ENCODE measurements around the gene TOP1.
A peak's percentile ranks its signal among the peaks of the same experiment; 100 is the strongest.

The TOP1 gene

DNA sequence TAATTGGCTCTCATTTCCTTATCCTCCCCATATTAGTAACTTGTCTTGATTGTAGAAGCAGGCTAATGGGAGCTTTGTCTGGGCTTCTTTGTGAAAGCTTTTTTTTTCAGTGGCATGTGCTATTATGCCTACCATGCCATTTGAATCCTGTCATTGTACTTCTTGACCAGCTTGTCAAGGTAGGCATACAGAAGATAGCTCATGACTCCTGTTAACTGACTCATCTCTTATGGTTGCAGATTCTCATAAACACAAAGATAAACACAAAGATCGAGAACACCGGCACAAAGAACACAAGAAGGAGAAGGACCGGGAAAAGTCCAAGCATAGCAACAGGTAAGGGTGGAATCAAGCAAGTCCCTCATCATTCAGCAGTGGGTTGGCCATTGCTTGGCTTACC lies 32.5 kb downstream of the TOP1 start:
- DNase-seq = no peak

DNA sequence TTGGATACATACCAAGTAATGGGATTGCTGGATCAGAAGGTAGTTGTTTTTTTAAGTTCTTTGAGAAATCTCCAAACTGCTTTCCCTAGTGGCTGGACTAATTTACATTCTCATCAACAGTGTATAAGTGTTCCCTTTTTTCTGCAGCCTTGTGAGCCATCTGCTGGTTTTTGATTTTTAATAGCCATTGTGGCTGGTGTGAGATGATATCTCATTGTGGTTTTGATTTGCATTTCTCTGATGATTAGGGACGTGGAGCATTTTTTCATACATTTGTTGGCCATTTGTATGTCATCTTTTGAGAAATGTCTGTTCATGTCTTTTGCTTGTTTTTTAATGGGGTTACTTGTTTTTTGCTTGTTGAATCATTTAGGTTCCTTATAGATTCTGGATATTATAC lies 34.8 kb downstream of the TOP1 start:
- no peak for DNase-seq

DNA sequence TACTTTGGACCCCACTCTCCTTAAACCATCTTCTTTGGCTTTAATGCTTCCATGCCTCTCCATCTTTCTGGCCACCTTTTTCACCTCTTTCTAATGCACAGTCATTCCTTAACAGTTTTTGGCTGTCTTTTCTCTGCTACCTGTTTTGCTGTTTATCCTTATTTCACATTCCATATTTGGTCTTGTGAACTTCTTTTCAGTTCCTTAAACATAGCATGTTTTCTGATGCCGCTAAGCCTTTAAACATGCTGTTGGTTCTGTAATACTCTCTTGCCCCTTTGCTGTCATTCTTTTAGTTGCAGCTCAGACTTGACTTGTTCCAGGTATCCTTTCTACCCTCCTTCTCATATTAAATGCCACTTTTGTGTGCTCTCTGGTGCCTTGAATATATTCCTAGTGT lies 35.8 kb downstream of the TOP1 start:
- DNase-seq = no peak

DNA sequence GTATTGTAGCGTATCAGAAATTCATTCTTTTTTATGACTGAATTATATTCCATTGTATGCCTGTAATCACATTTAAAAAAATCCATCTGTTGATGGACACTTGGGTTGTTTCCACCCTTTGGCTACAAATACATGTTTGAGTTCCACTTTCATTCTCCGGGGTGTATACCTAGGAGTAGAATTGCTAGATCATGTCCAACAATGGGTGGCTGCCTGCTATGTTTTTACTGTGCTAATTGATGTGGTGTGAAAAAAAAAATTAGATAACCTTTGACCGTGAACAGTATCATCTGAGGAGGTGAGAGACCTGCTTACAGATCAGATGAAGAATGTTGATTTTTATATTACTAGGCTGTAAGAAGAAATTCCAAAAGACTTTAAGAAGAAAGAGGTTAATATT lies 37.1 kb downstream of the TOP1 start:
- no peak for DNase-seq

DNA sequence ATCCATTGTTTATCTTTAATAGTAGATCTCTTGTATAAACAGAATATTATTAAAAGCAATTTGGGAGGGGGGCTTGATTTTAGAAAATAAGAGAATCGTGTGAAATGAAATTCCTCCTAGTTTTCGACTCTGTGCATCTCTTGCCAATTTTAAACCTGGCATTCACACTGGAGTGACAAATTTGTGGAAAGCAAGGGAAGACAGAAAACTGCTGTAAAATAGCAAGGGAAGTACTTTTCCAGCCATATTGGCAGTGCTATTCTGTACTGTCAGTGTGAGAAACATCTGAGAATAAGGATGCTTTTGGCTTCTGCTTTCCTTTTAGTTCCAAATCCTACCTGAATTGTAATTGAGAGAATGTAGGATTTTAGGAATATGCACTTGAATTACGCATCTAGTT lies 40.2 kb downstream of the TOP1 start:
- DNase-seq = no peak

DNA sequence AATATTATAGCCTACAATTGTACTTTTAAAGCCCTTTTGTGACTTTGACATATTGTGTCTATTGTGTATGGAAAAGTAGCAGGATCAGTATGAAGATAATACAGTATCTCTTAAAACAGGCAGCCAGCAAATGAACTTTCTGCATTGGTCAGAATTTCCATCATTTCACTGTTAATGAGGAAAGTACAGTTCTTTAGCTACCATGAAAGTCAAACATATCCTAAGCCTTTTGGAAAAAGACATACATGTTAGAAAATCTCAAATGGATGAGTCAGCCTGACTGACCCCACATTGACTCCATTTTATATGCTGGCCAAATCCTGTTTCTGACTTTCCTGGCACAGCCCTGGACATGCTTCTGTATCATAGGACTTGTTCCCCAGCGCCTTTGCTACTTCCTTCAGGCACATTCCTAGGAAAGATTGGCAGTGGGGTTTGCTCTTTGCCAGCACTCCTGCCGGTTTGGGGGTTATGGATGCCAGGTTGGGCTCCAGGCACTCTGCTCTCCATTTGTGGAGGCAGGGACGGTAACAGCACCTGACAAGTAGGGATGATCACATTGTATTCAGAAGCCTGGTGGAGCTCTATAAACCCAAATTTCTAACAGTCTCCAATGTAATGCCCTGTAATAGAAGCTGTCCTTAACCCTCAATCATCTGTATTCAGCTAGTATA lies 43.7 kb downstream of the TOP1 start:
- no peak for DNase-seq

DNA sequence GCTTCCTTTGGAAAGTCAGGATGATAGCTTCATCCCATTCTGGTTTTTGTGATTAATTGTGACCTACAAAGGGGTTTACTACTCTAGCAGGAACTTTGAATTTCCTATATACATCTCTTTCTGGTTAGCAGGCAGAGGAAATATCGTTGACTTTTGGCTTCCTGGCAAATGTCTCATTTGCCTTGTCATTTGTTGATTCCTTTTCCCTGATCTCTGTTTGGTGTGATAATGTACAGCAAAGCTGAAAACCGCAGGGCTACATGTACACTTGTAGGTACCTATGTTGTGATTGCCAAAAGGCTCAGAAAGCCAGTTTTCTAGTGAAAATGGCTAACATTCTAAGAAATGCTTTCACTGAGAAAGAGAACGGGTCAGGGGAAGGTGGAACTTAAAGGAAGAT lies 44.3 kb downstream of the TOP1 start:
- DNase-seq = no peak

DNA sequence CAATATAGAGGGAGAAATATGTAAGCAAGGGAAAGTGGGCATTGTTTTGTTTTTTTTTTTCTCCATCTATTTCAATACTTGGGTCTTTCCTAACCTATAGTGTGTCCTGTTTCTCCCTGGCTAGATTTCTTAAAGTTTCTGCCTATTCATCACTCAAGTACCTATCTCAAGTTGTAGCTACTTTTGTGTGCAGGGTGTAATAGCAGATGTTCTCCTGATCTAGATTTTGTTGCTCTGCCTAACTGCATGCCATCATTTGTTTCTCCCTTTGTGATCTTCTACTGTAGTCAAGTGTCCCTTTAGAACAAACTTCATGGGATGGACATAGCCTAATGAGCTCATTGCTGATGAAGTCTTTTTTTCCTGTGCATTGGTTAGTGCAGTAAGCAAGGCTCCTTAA lies 45.8 kb downstream of the TOP1 start:
- no peak for DNase-seq

DNA sequence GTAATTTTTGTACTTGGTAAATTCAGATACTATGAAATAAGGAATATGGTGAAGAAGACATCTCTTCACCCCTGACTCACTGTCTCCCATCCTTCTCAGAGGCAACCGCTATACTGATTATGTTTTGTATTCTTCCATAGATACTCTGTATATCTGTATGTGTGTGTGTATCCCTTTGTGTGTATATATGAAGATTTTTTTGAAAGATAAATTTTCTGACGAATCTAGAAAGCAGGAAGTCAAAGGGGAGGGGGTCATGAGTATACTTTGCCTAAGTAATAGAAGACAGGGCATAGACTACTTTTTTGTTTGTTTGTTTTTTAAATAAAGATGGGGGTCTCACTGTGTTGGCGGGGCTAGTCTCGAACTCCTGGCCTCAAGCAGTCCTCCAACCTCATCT lies 48.2 kb downstream of the TOP1 start:
- no peak for DNase-seq

DNA sequence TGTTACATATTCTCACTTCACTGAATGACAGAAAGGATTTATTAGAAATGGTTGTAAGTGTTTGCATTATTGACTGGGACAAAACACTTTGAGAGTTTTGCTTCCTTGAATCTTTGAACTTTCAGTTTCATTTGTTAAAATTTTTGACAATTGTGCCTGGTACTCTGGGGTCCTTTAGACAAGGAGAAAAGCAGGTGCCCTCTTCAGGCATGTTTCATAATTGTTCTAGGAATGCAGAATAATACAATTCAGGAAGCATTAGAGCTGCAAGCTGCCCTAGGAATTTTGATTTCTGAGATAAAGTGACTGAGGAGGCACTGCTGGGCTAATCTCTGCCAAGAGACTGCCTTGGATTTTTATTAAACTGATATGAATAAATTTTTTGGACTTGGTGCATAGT lies 49.7 kb downstream of the TOP1 start:
- no peak for DNase-seq

DNA sequence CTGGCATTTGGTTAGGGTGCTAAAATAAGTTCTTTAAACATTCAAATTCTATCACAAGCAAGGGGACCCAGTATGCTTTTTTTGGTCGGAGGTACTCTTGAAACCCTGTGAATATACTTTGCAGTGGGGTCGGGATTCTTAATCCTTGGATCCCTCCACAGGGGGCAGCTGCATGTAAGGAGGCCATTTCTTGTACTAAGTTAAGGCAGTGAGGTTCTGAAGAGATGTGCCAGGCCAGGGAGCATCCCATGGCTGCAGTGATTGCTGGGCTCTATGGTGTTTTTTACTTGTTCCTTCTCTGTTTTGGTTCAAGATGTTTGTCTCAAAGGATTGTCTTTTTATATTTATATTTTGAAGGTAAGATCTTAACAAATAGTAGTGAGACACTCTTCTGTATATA lies 50.4 kb downstream of the TOP1 start:
- no peak for DNase-seq

DNA sequence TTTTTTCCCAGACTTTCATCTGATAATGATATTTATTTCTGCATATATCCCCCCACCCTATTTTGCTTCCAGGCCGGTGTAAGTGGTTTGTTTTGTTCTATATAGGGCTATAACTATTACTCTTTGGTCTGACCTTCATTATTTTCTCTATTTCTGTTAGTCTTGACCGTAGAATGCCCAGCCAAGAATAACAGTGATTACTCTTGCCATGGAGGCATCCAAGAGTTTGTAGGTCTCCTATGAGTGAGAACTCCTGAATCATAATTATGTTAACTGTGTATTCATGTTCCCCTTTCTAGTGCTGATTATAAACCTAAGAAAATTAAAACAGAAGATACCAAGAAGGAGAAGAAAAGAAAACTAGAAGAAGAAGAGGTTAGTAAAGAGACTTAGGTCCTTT lies 52.2 kb downstream of the TOP1 start:
- DNase-seq = no peak

DNA sequence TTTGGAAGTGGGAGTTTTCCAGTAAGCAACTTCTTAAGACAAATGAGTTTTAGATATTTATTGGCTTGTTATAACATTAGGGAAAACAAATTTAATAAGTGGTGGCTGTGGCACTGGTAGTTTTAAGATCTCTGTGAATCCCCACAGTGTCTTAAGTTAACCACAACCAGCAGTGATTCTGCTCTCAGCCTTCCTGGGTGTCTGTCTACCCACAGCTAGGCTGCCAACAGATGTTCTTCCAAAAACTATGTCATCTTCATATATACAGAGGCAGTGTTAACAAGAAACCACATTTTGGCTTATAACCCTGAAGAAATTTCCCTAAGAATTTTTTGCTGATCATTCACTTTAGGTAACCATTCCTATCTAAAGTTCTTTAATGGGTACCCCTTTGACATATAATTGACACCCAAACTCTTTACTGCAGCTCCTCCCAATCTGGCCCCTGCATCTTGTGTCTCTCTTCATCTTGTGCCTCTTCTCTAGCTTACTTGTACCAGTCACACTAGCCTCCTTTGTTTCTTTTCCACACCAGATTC lies 52.7 kb downstream of the TOP1 start:
- DNase-seq = no peak

DNA sequence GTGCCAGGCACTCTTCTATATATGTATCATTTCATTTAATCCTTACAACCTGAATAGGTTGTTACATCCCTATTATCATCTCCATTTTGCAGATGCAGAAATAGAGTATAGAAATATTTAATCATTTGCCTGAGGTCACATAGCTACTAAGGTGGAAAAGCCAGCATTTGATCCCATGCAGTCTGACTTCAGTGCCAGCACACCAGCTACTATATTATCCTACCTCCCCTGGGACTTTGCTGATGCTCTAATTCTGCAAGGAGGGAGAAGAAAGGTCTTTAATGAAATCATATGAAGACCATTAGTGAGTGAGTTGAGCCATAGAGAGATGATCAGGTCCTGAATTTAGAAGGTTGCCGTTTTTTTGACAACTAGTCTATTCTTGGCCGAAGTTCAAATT lies 53.7 kb downstream of the TOP1 start:
- no peak for DNase-seq

DNA sequence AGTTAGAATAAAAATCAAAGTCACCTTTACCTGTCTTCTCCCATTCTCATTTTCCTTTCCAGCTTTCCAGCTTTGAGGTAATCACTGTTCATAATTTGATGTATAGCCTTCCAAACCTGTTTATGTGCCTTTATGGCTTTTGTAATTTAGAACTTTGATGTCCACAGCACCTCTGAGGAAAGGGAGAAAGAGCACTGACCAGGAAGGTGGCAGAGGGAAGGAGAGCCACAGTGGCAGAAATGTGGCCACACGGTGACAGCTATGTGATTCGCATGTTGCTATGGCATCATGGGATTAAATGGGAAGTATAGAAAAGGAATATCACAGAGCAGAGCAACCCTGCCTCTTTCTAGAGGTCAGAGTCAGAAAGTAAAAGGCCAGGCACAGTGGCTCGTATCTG lies 57.0 kb downstream of the TOP1 start:
- no peak for DNase-seq

DNA sequence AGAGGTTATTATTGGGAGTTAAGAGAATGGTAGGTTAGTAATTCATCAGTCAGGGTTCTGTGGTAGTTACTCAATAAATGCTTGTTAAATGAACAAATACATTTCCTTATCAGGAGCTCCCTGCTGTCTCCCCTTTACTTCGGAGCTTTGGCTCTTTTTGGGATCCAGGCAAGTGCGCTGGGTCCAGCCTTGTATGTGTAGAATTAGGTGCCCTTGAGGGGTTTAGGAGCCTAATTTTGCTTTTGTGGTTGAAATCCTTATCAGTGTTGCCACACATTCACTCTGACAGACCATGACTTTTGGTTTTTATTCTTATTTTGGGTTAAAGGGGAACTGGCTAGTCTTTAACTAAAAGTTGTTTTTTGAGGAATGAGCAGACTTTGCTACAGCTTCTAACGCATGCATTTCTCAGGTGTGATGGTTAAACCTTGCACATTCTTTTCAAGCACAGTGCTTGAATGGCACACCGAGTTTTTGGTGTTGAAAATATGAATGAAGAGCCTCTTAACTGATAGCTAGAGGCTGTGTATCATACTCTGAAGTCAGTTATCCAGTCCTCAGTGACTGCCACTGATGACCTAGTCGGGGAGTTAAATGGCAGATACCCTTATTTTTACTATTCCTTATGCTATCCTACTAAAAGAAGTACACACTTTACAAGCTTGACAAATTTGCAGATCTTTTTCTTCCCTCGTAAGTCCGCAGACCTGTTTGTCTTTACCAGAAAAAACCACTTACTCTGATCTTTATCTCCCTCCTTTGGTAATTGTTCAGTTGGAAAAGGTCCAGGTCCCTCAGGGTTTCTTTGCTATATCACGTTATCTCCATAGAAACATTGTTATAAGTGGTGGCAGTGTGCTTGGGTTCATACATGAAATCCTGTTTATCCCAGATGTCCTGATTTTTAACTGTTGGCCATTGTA lies 58.0 kb downstream of the TOP1 start:
- DNase-seq = no peak

DNA sequence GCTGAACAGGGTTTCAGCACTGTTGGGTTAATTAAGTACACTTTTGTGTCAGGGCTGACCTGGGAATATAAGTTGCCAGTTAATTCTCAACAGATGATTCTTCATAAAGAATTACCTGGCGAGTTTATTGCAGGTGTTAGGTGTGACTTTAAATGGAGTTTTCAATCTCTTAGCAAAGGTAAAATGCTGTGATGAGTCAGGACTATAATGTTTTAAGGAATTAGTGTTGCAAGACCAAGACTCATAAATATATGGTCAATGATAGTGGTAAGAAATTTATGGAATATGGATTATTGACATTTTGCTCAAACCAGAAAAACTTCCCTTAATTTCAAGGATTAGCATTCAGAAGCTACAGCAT lies 58.7 kb downstream of the TOP1 start:
- no peak for DNase-seq

DNA sequence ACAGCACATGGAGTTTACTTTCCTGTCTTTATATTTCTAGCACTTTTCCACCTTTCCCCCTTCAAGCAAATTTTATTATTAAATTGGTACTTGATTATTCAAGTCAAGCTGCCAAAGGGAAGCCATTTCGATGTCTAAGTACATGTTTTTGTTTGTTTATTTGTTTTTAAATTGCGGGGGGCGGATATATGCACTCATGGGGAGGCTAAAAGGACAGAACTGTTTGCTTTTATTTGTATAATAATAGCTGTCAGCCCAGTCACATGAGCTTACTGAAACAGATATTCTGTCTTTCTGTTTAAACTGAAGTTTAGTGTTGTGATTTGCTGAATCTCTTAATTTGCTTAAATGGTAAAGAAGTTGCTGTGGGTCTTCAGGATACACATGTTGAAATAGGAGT lies 59.2 kb downstream of the TOP1 start:
- no peak for DNase-seq

DNA sequence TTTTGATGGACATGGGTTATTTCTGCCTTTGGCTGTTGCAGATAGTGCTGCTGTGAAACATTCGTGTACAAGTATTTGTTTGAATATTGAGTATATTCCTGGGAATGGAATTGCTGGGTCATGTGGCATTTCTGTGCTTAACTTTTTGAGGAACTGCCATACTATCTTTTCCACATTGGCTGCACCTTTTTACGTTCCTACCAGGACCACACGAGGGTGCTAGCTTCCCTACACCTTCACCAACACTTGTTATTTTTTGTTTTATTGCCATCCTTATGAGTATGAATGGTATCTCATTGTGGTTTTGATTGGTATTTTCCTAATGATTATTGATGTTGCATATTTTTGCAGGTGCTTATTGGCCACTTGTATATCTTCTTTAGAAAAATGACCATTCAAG lies 60.9 kb downstream of the TOP1 start:
- DNase-seq = no peak

DNA sequence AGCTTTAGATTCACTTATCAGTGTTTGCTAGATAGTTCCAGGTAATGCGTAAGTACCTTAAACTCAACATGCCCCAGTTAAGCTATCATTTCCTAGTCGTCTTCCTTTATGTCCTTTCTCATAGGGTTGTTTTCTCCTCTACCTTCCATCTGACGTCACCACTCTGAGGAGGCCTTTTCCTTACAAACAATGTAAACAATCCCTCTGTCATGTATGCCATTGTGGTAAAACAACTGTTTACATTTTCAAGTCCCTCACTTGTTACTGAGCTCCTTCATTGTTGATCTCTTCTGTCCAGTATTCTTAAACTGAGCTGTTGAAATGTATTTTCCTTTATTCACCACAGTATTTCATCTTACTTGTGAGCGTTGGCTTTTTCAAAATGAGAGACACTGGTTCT lies 63.3 kb downstream of the TOP1 start:
- DNase-seq = no peak

DNA sequence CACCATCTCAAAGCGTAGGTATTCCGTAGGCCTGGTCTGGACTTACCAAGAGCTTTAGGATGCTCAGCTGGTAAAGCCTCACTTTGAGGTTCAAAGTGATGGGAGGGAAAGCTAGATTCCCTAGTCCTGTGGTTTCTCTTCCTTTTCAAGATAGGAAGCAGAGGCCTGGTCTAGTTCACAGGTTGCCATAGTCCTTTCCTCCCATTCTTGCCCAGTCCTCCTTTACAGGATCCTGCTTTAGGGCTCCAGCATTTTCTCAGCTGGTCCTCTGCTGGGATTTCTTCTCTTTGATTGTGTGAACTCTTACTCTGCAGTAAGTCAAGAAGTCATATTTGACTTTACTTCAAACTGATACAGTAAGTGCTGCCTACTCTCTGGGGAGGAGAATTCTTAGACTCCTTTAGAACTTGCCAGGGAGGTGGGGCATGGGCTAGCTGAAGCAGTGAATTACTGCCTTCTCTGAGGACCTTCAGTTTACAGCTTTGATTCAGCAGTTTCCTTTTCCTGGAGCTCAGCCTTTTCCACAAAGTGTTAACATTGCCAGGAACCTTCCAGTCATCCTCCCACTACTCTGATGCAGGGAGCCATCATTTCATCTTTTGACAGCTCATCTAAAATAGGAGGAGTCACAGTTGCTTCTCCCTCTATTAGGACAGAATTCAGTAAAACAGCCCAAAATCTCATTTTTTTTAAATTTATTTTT lies 65.9 kb downstream of the TOP1 start:
- DNase-seq = no peak

DNA sequence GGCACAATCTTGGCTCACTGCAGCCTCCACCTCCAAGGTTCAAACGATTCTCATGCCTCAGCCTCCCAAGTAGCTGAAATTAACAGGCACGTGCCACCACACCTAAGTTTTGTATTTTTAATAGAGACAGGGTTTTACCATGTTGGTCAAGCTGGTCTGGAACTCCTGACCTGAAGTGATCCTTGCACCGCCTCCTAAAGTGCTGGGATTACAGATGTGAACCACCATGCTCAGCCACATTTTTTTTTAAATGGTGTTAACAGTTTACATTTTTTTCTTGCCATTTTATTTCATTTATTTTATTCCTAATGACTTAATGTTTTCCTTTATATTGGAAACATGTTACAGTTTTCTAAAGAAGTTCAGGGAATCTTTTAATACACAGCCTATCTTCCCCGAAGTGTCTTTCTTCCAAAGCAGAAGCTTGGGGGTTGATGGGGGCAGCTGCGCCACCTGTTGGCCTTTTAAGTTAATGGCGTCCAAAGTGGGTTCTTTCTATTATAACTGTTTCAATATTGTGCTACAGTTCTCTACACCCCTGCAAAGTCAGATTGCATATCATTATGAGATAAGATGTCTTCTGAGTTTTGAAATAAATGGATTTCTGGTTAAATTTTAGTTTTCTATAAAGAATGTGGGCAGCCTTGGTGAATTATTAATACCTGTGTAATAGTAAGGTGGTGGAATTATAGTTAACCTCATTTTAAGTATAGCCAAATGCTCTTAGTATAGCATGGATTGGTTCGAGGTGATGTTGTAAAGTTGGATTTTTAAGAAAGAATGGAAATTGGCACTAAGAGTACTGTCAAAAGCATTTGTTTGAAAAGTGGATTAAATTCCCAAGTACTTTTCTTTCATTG lies 66.7 kb downstream of the TOP1 start:
- peak; percentile 29 for DNase-seq

DNA sequence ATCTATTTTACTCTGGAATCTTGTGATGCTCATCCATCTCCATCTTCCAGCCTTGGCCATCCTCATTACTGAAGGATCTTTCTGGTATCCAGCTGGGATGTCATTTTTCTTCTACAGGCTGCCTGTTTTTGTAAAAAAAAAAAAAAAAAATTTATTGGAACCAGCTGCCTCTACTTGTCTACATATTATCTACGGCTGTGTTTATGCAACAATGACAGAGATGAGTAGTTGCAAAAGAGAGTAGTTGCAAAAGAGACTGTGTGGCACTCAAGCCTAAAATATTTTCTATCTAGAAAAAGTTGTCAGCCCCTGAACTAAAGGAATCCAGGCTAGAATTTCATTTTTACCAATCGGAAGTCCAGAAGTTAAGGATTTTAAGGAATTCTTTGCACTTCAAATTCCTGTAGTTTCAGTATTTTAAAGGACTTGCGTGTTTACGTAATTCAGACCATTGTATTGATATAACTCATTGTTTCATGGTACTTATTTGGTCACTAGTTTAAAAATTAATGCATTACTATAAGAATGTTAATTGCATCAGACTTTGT lies 70.2 kb downstream of the TOP1 start:
- no peak for DNase-seq

Measured in KG1 (cell line).